ENCODE measurements around the gene PAQR6. TPM values are rescaled to one million over a fixed set of nuclear protein-coding genes. Genes with fewer than 3 reads are reported as not detected.

Gene PAQR6
- total RNA-seq, 1 experiment from 2014 or later: 15.8 TPM

DNA sequence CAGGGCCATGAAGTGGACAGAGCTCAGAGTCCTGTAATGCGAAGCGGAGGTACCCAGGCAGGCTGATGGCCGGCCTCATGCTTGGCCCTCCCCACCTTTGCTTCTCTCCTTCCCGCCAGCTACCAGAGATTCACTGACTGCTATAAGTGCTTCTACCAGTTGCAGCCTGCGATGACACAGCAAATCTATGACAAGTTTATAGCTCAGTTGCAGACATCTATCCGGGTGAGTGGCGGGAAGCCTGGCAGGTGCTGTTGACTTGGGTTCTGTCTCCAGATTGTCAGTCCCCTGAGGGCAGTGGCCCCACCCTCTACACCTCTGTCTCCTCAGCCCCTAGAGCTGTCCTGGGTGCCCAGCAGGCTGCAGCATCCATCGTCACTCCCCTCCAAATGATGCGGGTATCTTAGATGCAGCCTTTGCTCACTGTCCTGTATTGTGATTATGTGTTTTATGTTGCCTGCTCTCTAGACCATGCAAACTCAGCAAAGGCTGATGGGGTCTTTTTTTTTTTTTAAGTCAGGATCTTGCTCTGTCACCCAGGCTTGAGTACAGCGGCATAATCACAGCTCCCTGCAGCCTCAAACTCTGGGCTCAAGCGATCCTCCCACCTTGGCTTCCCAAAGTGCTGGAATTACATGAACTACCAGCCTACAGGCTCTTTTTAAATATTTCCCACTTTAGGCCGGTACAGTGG, 15.5 kb downstream of the PAQR6 start:
- Mint-ChIP-seq H3K4me3 (no peak overlapping the region), H3K27me3 (ENCODE audit: low read depth) (no peaks in the 10 kb centered on the region), H3K27ac (peak overlapping the region in 2 of 3 experiments; percentile 23 to 78; a peak in 1 of 7 replicates), H3K4me1 (no peaks in the 10 kb centered on the region), H3K9me3 (no peaks in the 10 kb centered on the region), H3K36me3 (ENCODE audit: insufficient read depth in 1 of 3, low read depth in 3 of 3) (peaks cover 27 to 63% (median 61%) of the 10 kb centered on the region in 3 experiments; a peak in 6 of 7 replicates)
- DNase-seq: no peak
- TF ChIP-seq, protein P1, sequence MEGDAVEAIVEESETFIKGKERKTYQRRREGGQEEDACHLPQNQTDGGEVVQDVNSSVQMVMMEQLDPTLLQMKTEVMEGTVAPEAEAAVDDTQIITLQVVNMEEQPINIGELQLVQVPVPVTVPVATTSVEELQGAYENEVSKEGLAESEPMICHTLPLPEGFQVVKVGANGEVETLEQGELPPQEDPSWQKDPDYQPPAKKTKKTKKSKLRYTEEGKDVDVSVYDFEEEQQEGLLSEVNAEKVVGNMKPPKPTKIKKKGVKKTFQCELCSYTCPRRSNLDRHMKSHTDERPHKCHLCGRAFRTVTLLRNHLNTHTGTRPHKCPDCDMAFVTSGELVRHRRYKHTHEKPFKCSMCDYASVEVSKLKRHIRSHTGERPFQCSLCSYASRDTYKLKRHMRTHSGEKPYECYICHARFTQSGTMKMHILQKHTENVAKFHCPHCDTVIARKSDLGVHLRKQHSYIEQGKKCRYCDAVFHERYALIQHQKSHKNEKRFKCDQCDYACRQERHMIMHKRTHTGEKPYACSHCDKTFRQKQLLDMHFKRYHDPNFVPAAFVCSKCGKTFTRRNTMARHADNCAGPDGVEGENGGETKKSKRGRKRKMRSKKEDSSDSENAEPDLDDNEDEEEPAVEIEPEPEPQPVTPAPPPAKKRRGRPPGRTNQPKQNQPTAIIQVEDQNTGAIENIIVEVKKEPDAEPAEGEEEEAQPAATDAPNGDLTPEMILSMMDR (conservative IDR thresholded peaks at IDR 0.05): no peak
- H2AFZ ChIP-seq (ENCODE audit: low read length): no peak overlapping the region
- H4K5ac ChIP-seq (ENCODE audit: insufficient read length, low read depth, low read length): no peak overlapping the region
- no peak overlapping the region for H2BK20ac ChIP-seq (ENCODE audit: low read depth, low read length, poor library complexity, severe bottlenecking)
- H3T11ph ChIP-seq (ENCODE audit: low read length): no peak overlapping the region
- H3K14ac ChIP-seq (ENCODE audit: insufficient read depth, low read length): no peak overlapping the region
- no peak overlapping the region for H3K56ac ChIP-seq (ENCODE audit: insufficient read length, low read depth, low read length)
- H4K20me1 ChIP-seq (ENCODE audit: control insufficient read depth, insufficient read depth, insufficient read length): no peaks in the 10 kb centered on the region
- H3K27me3 ChIP-seq (ENCODE audit: insufficient read depth, low read length): no peaks in the 10 kb centered on the region
- H4K91ac ChIP-seq (ENCODE audit: insufficient read length, low read depth, low read length): no peak overlapping the region
- H3K23me2 ChIP-seq (ENCODE audit: insufficient read length, low read depth, low read length, poor library complexity, severe bottlenecking): no peaks in the 10 kb centered on the region
- no peak overlapping the region for H2BK12ac ChIP-seq (ENCODE audit: insufficient read length, low read depth, low read length)
- no peak overlapping the region for H3K4me2 ChIP-seq (ENCODE audit: insufficient read depth, insufficient read length, low read length)
- H3K4ac ChIP-seq (ENCODE audit: low read depth, low read length): no peak overlapping the region
- no peak overlapping the region for H2BK5ac ChIP-seq (ENCODE audit: insufficient read length, low read length)
- H4K8ac ChIP-seq (replicated peaks; ENCODE audit: insufficient read length, low read depth, low read length): no peak overlapping the region
- H3K4me1 ChIP-seq (ENCODE audit: insufficient read depth, low read length): no peaks in the 10 kb centered on the region
- no peak overlapping the region for H3K18ac ChIP-seq (ENCODE audit: insufficient read length, low read depth, low read length)
- H2AK5ac ChIP-seq (ENCODE audit: insufficient read length, low read length): no peak overlapping the region
- H3K9me3 ChIP-seq (ENCODE audit: control insufficient read depth, low read depth, low read length): no peaks in the 10 kb centered on the region
- H3K79me1 ChIP-seq (ENCODE audit: insufficient read depth, low read depth, low read length, poor library complexity, severe bottlenecking): no peaks in the 10 kb centered on the region
- H2BK120ac ChIP-seq (ENCODE audit: low read depth, low read length, poor library complexity, severe bottlenecking): no peak overlapping the region
- no peaks in the 10 kb centered on the region for H3K79me2 ChIP-seq (ENCODE audit: insufficient read depth, low read length)
- no peak overlapping the region for H3K27ac ChIP-seq (ENCODE audit: insufficient read length, low read depth, low read length)
- WGBS (ENCODE audit: extremely low coverage, insufficient read length, low lambda C conversion rate): no CpG with 5 or more reads among the region's 12 CpGs
- H3K23ac ChIP-seq (ENCODE audit: insufficient read length, low read depth, low read length): no peak overlapping the region
- H2BK15ac ChIP-seq (ENCODE audit: low read depth, low read length): no peak overlapping the region
- no peak overlapping the region for H3K9ac ChIP-seq (ENCODE audit: extremely low read depth, insufficient read length, low read length)
